ENCODE measurements around the gene PGBD4.
A peak's percentile ranks its signal among the peaks of the same experiment; 100 is the strongest.

Gene PGBD4

GRCh38 chr15:34106423-34106822 lies 4.5 kb downstream of the PGBD4 start:
- ChIA-PET CTCF (interaction anchor here (1.0 to 16.1 kb wide), 5 partner anchors 10 to 262 kb away, joined by 3 to 324 read pairs (median 5); partner anchors contain the start of genes KATNBL1 and LPCAT4), POLR2A (no interaction called here)
- no peak overlapping the region for H3K4me3 ChIP-seq (ENCODE audit: low read depth, low read length)
- TF ChIP-seq CTCF (IDR thresholded peaks at IDR 0.05; ENCODE audit: insufficient read depth, low read length, missing control alignments): no peak
- no peak for DNase-seq (ENCODE audit: low read depth, low spot score)

GRCh38 chr15:34107315-34107714 lies 5.4 kb downstream of the PGBD4 start:
- ChIA-PET CTCF (interaction anchor here (1.0 to 16.1 kb wide), 9 partner anchors 9 to 480 kb away, joined by 3 to 324 read pairs (median 4); partner anchors contain the start of genes KATNBL1 and LPCAT4), POLR2A (no interaction called here)
- H3K4me3 ChIP-seq (ENCODE audit: low read depth, low read length): no peak overlapping the region
- DNase-seq (ENCODE audit: low read depth, low spot score): no peak
- TF ChIP-seq CTCF (IDR thresholded peaks at IDR 0.05; ENCODE audit: insufficient read depth, low read length, missing control alignments): no peak

GRCh38 chr15:34109797-34110663 lies 8.1 kb downstream of the PGBD4 start:
- TF ChIP-seq CTCF (IDR thresholded peaks at IDR 0.05; ENCODE audit: insufficient read depth, low read length, missing control alignments): peak; percentile 59
- ChIA-PET CTCF (interaction anchor here (0.7 to 16.1 kb wide), 47 partner anchors 8 to 496 kb away, joined by 3 to 324 read pairs (median 4); partner anchors contain the start of genes EMC4, EMC7, GOLGA8B and KATNBL1), POLR2A (interaction anchor here (0.8 to 1.0 kb wide), 2 partner anchors 96 to 100 kb away, joined by 3 to 6 read pairs; partner anchors contain the start of gene KATNBL1)
- no peak overlapping the region for H3K4me3 ChIP-seq (ENCODE audit: low read depth, low read length)
- no peak for DNase-seq (ENCODE audit: low read depth, low spot score)

GRCh38 chr15:34111488-34111887 lies 9.6 kb downstream of the PGBD4 start:
- no peak for TF ChIP-seq CTCF (IDR thresholded peaks at IDR 0.05; ENCODE audit: insufficient read depth, low read length, missing control alignments)
- ChIA-PET CTCF (interaction anchor here (0.9 to 16.1 kb wide), 13 partner anchors 9 to 476 kb away, joined by 3 to 324 read pairs (median 6); partner anchors contain the start of genes EMC7, KATNBL1, LPCAT4 and PGBD4), POLR2A (no interaction called here)
- DNase-seq (ENCODE audit: low read depth, low spot score): no peak
- H3K4me3 ChIP-seq (ENCODE audit: low read depth, low read length): no peak overlapping the region

GRCh38 chr15:34114215-34114614 lies 12.3 kb downstream of the PGBD4 start:
- H3K4me3 ChIP-seq (ENCODE audit: low read depth, low read length): no peak overlapping the region
- CTCF ChIA-PET: interaction anchor here (0.6 to 16.1 kb wide), 5 partner anchors 10 to 473 kb away, joined by 3 to 324 read pairs (median 3); partner anchors contain the start of gene KATNBL1
- no peak for TF ChIP-seq CTCF (IDR thresholded peaks at IDR 0.05; ENCODE audit: insufficient read depth, low read length, missing control alignments)
- DNase-seq (ENCODE audit: low read depth, low spot score): no peak
- POLR2A ChIA-PET: no interaction called here

GRCh38 chr15:34114739-34115138 lies 12.9 kb downstream of the PGBD4 start:
- ChIA-PET POLR2A (no interaction called here), CTCF (interaction anchor here (1.1 to 16.1 kb wide), 3 partner anchors 9 to 253 kb away, joined by 3 to 324 read pairs (median 7); partner anchors contain the start of gene KATNBL1)
- H3K4me3 ChIP-seq (ENCODE audit: low read depth, low read length): no peak overlapping the region
- DNase-seq (ENCODE audit: low read depth, low spot score): no peak
- no peak for TF ChIP-seq CTCF (IDR thresholded peaks at IDR 0.05; ENCODE audit: insufficient read depth, low read length, missing control alignments)

Data from AG04449 (cell line).